Measurements from ENCODE around the gene MUSTN1. TPM values are rescaled to one million over a fixed set of nuclear protein-coding genes. Genes with fewer than 3 reads are reported as not detected.

MUSTN1 gene
- total RNA-seq, 1 experiment from 2014 or later: not detected

- no peak for DNase-seq (ENCODE audit: low read depth)
Observed at GRCh38 chr3:52835766-52836470, 1.1 kb upstream of the MUSTN1 start.

DNA sequence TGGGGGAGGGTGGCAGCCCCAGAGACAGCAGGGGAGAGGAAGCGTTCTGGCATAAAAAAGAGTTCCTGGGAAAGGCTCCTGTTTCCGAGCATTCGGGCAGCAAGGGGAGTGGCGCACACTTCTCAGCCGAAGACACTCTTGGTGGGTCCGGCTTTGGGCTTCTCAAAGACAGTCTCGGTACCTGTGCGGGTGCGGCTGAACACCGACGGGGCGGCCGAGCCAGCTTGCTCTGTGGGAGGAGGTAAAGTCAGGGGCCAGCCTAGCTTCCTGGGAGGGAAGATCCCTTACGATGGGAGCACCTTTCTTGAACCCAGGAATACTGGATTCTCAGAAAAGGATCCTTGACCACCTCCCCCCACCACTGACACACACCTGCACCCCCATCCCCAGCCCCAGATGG is 1.6 kb downstream of the MUSTN1 start:
- DNase-seq (ENCODE audit: low read depth): no peak

DNA sequence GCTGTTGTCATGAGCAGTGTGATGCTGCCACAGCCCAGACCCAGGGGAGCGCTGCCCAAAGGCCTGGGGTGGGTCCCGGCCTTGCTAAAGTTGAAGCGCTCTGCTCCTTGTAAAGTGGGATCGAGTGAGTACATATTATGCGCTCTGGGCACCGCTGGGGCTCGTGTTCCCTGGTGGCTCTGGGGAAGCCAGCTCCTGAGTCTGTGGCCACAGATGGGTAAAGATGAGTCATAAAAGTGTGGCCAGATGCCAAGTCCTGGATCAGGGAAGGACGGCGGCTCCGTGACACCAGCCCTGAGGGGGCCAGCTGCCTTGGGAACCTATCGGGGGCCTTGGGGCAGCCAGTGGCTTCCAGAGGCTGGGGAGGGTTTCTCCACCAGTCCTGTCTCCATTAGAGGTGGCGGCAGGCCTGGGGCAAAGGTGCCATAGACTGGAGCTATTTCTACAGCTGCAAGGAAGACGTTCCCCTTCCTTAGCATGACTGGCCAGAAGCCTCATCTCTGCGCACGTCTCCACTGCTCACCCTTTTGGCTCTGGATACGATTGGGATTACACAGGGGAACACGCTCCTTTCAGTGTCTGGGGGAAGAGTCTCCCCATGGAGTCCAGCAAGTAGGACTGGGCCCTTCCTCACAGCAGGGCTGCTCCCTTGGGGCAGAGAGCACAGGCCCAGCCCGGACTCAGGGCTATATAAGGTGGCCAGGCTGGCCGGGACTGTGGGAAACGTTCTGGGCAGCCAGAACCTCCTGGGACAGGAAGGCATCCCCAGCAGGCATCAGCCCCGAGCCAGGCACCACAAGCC is 3.1 kb downstream of the MUSTN1 start:
- peak; percentile 86 for DNase-seq (ENCODE audit: low read depth)

GRCh38 chr3:52830535-52831258 is 4.1 kb downstream of the MUSTN1 start, which contains the start of gene ITIH4:
ITIH4 (minus strand) TSS chr3:52830672; CDS start chr3:52830642, 30 bp downstream.
- peak; percentile 30 for DNase-seq (ENCODE audit: low read depth)

DNA sequence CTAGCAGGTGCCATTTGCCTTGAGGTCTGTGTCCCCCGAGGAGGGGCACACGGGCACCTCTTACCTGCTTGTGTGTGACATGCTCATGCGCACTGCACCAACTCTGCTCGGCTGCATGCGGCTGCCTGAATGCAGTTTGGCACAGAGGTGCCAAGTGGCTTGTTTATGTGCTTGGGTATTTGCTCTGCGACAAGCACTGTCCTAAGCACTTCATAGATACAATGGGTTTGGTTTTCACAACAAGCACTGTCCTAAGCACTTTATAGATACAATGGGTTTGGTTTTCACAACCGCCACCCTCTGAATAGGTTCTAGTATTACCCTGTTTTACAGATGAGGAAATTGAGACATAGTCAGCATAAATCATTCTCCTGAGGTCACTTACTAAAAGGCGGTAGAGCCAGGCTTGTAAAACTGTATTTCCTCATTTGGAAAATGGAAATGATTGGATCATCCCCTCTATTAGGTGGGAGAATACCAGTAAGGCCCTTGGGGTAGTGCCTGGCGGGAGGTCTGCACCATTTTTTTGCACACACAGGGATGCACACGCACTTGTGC is 4.8 kb downstream of the MUSTN1 start:
- DNase-seq (ENCODE audit: low read depth): no peak

DNA sequence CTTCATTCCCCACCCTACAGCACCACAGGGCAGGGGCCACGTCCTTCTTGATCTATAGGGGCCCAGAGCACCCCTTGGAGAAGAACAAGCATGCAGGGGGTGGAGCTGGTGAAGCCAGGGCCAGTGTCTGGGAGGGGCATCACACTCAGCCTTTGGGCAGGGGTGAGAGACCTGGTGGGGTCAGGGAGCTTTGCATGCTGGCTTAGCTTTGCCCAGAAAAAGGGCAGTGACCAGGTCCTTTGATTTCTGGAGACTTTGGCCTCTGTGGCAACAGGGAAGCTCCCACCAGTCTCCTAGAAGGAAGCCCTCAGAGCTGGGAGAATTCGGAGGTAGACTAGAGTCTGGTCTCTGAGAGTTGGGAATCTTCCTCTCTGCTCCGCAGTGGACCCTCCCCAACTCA is 5.3 kb downstream of the MUSTN1 start:
- DNase-seq (ENCODE audit: low read depth): no peak

- DNase-seq (ENCODE audit: low read depth): no peak
Observed at GRCh38 chr3:52827866-52828376, 6.9 kb downstream of the MUSTN1 start.

- peak; percentile 51 for DNase-seq (ENCODE audit: low read depth)
Observed at GRCh38 chr3:52827441-52827840, 7.4 kb downstream of the MUSTN1 start.

DNA sequence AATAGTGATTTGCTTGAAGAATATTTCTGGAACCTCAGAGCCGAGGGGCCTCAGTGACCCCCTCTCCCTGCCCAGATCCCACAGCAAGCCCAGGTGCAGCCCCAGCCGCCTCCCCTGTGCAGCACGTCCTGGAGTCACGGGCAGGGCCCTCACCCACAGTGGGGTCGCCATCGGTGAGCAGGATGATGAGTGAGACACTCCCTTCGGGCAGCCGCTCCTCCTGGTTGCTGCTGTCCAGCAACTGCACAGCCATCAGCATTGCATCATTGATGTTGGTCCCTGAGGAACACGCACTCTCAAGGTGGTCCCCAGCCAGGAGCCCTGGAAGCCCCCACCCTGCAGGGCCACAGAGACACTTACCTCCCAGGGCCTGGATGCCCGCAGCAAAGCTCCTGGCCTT is 10.8 kb downstream of the MUSTN1 start:
- no peak for DNase-seq (ENCODE audit: low read depth)

DNA sequence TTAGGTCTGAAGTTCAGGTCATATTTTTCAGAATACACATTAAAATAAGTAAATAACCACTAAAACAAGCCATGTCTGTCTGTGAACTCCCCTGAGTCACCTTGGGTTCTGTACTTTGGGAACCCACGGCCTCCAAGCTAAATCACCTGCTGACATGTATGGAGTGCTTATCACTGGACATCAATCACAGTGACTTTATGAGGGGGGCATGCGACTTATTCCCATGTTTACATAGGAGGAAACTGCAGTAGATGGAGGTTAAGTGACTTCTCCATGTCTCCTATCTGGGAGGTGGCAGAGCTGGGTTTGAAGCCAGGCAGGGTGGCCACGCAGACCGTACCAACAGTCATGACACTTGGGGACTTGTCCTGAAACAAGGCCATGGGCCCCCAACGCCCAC is 12.5 kb downstream of the MUSTN1 start:
- no peak for DNase-seq (ENCODE audit: low read depth)

- DNase-seq (ENCODE audit: low read depth): peak; percentile 37
Observed at GRCh38 chr3:52820736-52821135, 14.1 kb downstream of the MUSTN1 start.

DNA sequence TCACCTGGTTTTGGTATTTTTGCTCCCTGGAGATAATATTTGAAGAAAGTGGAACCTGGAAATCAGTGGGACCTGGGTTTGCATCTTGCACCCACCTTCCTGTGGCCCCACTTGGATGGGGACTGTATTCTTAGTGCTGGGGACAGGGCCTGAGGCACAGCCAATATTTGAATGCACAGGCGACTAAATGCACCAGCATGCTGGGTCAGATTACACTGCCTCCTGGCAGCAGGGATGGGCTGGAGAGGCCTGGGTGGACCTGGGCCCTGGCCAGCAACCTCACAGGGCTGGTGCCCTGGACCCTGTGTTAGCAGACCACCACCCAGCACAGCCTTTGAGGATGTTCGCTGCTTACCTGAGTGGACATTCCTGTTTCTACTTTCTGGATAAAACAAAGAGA is 14.9 kb downstream of the MUSTN1 start:
- DNase-seq (ENCODE audit: low read depth): no peak

DNA sequence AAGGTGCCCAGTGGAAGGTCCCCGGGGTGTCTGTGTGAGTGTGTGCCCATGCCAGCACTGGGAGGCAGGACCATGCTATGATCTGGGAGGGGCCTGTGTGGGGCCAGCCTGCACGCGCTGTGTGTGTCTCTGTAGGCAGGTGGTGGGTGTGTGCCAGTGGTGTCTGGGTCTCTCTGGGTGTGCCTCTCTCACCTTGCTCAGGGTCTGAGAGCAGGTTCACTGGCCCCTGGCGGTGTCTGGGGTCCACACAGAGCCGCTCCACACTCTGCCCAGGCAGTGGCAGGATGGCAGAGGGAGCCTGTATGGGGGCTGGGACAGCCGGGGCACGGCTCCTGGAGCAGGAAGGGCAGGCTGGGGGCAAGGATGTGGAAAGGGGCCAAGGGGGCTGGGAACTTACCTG is 17.0 kb downstream of the MUSTN1 start:
- no peak for DNase-seq (ENCODE audit: low read depth)

DNA sequence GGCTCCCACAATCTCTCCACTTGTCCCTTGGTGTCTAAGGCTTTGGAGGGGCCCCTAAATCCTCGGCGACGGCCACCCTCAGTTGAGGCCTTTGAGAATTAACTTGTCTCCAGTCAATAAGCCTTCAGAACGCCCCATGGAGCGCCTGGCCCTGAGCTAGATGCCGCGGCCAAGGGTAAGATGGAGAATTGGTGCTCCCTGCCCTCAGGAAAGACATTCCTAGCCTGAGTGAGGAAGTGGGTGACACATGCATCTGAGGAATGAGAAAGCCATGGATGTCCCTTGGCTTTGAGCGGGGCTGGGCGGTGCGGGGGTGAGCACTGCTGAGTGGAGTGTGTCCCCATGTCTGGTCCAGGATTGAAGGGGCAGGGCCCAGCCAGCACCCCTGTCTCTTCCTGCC is 17.6 kb downstream of the MUSTN1 start:
- no peak for DNase-seq (ENCODE audit: low read depth)

- no peak for DNase-seq (ENCODE audit: low read depth)
Observed at GRCh38 chr3:52816654-52817053, 18.2 kb downstream of the MUSTN1 start.

DNA sequence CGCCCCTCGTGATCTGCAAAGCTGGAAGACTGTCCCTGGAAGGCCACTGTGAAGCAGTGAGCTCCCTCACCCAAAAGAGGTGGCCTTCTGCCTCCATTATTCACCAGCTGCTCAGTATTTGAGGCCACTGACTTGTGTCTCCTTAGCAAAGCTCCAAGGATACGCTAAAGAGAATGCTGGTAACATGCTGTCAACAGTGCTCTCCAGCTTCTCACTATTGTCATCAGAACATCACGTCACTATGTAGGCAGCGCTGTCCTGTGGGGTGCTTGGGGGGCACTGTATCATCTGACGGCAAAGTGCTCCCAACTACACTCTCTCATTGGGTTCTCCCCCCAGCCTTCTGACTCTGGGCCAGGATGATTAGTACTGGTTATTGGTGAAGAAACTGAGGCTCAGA is 18.6 kb downstream of the MUSTN1 start:
- no peak for DNase-seq (ENCODE audit: low read depth)

GRCh38 chr3:52813810-52814209 is 21.0 kb downstream of the MUSTN1 start:
- no peak for DNase-seq (ENCODE audit: low read depth)

DNA sequence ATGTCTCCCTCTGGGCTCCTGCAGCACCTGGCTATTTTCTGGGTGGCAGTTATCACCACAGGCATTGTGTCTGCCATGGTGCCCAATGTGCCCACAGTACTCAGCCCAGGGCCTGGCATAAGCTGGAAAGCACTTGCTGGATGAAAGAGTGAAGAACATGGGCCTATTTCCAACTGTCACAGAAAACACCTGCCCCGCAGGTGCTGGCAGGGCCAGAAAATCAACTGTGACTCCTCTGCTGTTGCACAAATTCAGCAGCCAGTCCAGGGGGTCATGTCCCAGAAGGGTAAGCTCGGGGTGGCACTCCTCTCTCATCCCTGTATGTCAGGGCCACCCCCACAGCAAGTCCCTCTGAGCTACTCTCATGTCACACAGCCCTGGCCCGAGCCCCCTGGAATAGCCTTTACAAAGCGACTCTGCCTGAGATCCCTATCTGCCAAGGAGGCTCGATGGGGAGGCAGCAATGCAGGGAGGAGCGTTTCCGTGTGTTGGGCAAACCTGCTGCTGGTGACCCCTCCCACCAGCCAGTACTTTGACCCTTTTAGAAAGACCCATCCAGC is 23.3 kb downstream of the MUSTN1 start:
- DNase-seq (ENCODE audit: low read depth): no peak

GRCh38 chr3:52810923-52811322 is 23.9 kb downstream of the MUSTN1 start:
- DNase-seq (ENCODE audit: low read depth): no peak

- DNase-seq (ENCODE audit: low read depth): no peak
Observed at GRCh38 chr3:52809662-52810377, 25.0 kb downstream of the MUSTN1 start.

DNA sequence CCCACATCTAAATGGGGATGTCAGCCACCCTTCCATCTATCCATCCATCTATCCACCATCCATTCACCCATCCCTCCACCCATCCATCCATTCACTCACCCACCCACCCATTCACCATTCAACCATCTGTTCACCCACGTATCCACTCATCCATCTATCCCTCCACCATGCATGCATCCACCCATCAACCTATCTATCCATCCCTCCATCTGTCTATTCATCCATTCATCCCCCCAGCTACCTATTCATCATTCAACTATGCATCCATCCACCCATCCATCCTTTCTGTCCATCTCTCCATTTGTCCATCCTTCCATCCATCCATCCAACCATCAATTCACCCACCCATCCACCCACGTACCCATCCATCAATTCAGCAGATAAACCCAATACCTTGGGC is 25.7 kb downstream of the MUSTN1 start:
- DNase-seq (ENCODE audit: low read depth): no peak

Data from Daoy (cell line).